HG03521 (cell line): ENCODE results near the gene RPL34.
A peak's percentile ranks its signal among the peaks of the same experiment; 100 is the strongest.

Source experiments
- ATAC-seq: cut with Tn5 transposase; IDR thresholded peaks from one replicate; pipeline ENCODE4 v1.9.1; 2021; ENCODE audit warnings: mild to moderate bottlenecking, moderate library complexity; ENCODE audit not compliant: unreplicated experiment

The RPL34 gene

GRCh38 chr4:108622828-108623227 is 2.5 kb downstream of the RPL34 start:
- no peak for ATAC-seq

- no peak for ATAC-seq
Measured at GRCh38 chr4:108624263-108625056, 4.1 kb downstream of the RPL34 start.

- no peak for ATAC-seq
Measured at GRCh38 chr4:108626056-108626455, 5.7 kb downstream of the RPL34 start.

GRCh38 chr4:108628411-108628810 is 8.0 kb downstream of the RPL34 start:
- no peak for ATAC-seq

- no peak for ATAC-seq
Measured at GRCh38 chr4:108635070-108635655, 14.8 kb downstream of the RPL34 start.

GRCh38 chr4:108636246-108636645 is 15.9 kb downstream of the RPL34 start:
- ATAC-seq = no peak

- ATAC-seq = no peak
Measured at GRCh38 chr4:108637856-108638255, 17.5 kb downstream of the RPL34 start.

GRCh38 chr4:108644237-108644636 is 23.9 kb downstream of the RPL34 start:
- ATAC-seq = no peak

- no peak for ATAC-seq
Measured at GRCh38 chr4:108646706-108647105, 26.3 kb downstream of the RPL34 start.

- peak; percentile 3 for ATAC-seq
Measured at GRCh38 chr4:108649863-108650211, 29.5 kb downstream of the RPL34 start.

- peak; percentile 89 for ATAC-seq
Measured at GRCh38 chr4:108650212-108651013, 30.0 kb downstream of the RPL34 start, which contains the start of gene OSTC. TSS of gene OSTC (plus strand) at chr4:108650599. CDS start at chr4:108650656, 57 bp downstream.

GRCh38 chr4:108651014-108651791 is 30.8 kb downstream of the RPL34 start:
- no peak for ATAC-seq

GRCh38 chr4:108662629-108663028 is 42.3 kb downstream of the RPL34 start:
- ATAC-seq = no peak

GRCh38 chr4:108674356-108674977 is 54.1 kb downstream of the RPL34 start:
- no peak for ATAC-seq
